Mucosa of stomach (tissue), 1 donor: ENCODE measurements around the gene TMCC1.
"Not testable (repeated sequence)": the region's sequence is repeated elsewhere in the genome, so short reads cannot be mapped to it uniquely, and the experiment has no call there.

Source experiments
- H3K27me3 ChIP-seq: one replicate; pipeline ENCODE4 v1.7.0; 2013; ENCODE audit warnings: mild to moderate bottlenecking, low read length; ENCODE audit not compliant: control insufficient read depth, insufficient read depth
- H3K36me3 ChIP-seq: one replicate; pipeline ENCODE4 v1.7.0; 2013; ENCODE audit warnings: low read length; ENCODE audit not compliant: control insufficient read depth, insufficient read depth
- H3K4me1 ChIP-seq: one replicate; pipeline ENCODE4 v1.7.0; 2013; ENCODE audit warnings: mild to moderate bottlenecking, low read length; ENCODE audit not compliant: control insufficient read depth, insufficient read depth
- H3K4me3 ChIP-seq: one replicate; pipeline ENCODE4 v1.7.0; 2013; ENCODE audit warnings: low read length
- H3K9ac ChIP-seq: one replicate; pipeline ENCODE4 v1.7.0; 2013; ENCODE audit warnings: mild to moderate bottlenecking, low read length, moderate library complexity
- H3K9me3 ChIP-seq: one replicate; pipeline ENCODE4 v1.7.0; 2013; ENCODE audit warnings: mild to moderate bottlenecking, low read length, moderate library complexity; ENCODE audit not compliant: control insufficient read depth
- donor health status: Pancreatic carcinoma.

The TMCC1 gene

GRCh38 chr3:129756871-129757270, 136.6 kb downstream of the TMCC1 start:
- Histone ChIP-seq H3K36me3 (no peaks in the 10 kb centered on the region), H3K4me1 (no peaks in the 10 kb centered on the region), H3K27me3 (no peaks in the 10 kb centered on the region), H3K4me3 (no peak overlapping the region), H3K9ac (no peak overlapping the region), H3K9me3 (peaks cover 6% of the 10 kb centered on the region)

GRCh38 chr3:129751105-129751504, 142.4 kb downstream of the TMCC1 start:
- H3K27me3 ChIP-seq, H3K9ac ChIP-seq, H3K4me1 ChIP-seq, H3K4me3 ChIP-seq, H3K9me3 ChIP-seq, H3K36me3 ChIP-seq: not testable (repeated sequence)

GRCh38 chr3:129749692-129750091, 143.8 kb downstream of the TMCC1 start:
- Histone ChIP-seq H3K4me1 (no peaks in the 10 kb centered on the region), H3K9ac (no peak overlapping the region), H3K4me3 (no peak overlapping the region), H3K36me3 (no peaks in the 10 kb centered on the region), H3K9me3 (peaks cover 6% of the 10 kb centered on the region), H3K27me3 (no peaks in the 10 kb centered on the region)

- Histone ChIP-seq H3K4me1 (no peaks in the 10 kb centered on the region), H3K27me3 (no peaks in the 10 kb centered on the region), H3K9ac (no peak overlapping the region), H3K36me3 (no peaks in the 10 kb centered on the region), H3K4me3 (no peak overlapping the region), H3K9me3 (peaks cover 6% of the 10 kb centered on the region)
These were observed 145.5 kb downstream of the TMCC1 start for GRCh38 chr3:129747992-129748391.

- Histone ChIP-seq H3K27me3 (no peaks in the 10 kb centered on the region), H3K36me3 (no peaks in the 10 kb centered on the region), H3K4me1 (no peaks in the 10 kb centered on the region), H3K4me3 (no peak overlapping the region), H3K9me3 (no peaks in the 10 kb centered on the region), H3K9ac (no peak overlapping the region)
These were observed 146.4 kb downstream of the TMCC1 start for GRCh38 chr3:129747136-129747535.

- no peaks in the 10 kb centered on the region for H3K9me3 ChIP-seq
- no peaks in the 10 kb centered on the region for H3K4me1 ChIP-seq
- no peaks in the 10 kb centered on the region for H3K36me3 ChIP-seq
- no peak overlapping the region for H3K9ac ChIP-seq
- no peaks in the 10 kb centered on the region for H3K27me3 ChIP-seq
- no peak overlapping the region for H3K4me3 ChIP-seq
These were observed 146.9 kb downstream of the TMCC1 start for GRCh38 chr3:129746629-129747028.

- no peaks in the 10 kb centered on the region for H3K9me3 ChIP-seq
- no peaks in the 10 kb centered on the region for H3K36me3 ChIP-seq
- no peaks in the 10 kb centered on the region for H3K4me1 ChIP-seq
- H3K27me3 ChIP-seq, result no peaks in the 10 kb centered on the region
- H3K9ac ChIP-seq, result no peak overlapping the region
- H3K4me3 ChIP-seq, result no peak overlapping the region
These were observed 148.3 kb downstream of the TMCC1 start for GRCh38 chr3:129745253-129745652.

GRCh38 chr3:129741794-129742193, 151.7 kb downstream of the TMCC1 start:
- Histone ChIP-seq H3K9ac (no peak overlapping the region), H3K9me3 (no peaks in the 10 kb centered on the region), H3K36me3 (no peaks in the 10 kb centered on the region), H3K4me1 (no peaks in the 10 kb centered on the region), H3K4me3 (no peak overlapping the region), H3K27me3 (no peaks in the 10 kb centered on the region)

GRCh38 chr3:129740090-129740489, 153.4 kb downstream of the TMCC1 start:
- Histone ChIP-seq H3K36me3 (no peaks in the 10 kb centered on the region), H3K9me3 (no peaks in the 10 kb centered on the region), H3K4me1 (no peaks in the 10 kb centered on the region), H3K9ac (no peak overlapping the region), H3K27me3 (no peaks in the 10 kb centered on the region), H3K4me3 (no peak overlapping the region)

GRCh38 chr3:129739634-129740033, 153.9 kb downstream of the TMCC1 start:
- Histone ChIP-seq H3K27me3 (no peaks in the 10 kb centered on the region), H3K9me3 (no peaks in the 10 kb centered on the region)

GRCh38 chr3:129738172-129738571, 155.3 kb downstream of the TMCC1 start:
- Histone ChIP-seq H3K9ac (no peak overlapping the region), H3K36me3 (no peaks in the 10 kb centered on the region), H3K9me3 (no peaks in the 10 kb centered on the region), H3K27me3 (no peaks in the 10 kb centered on the region), H3K4me1 (no peaks in the 10 kb centered on the region), H3K4me3 (no peak overlapping the region)

More at GRCh38 chr3:129739634-129740033, 153.9 kb downstream of the TMCC1 start:
- Histone ChIP-seq H3K4me1 (no peaks in the 10 kb centered on the region), H3K36me3 (no peaks in the 10 kb centered on the region), H3K9ac (no peak overlapping the region), H3K4me3 (no peak overlapping the region)

- no peak overlapping the region for H3K9ac ChIP-seq
- H3K9me3 ChIP-seq, result no peaks in the 10 kb centered on the region
- peaks cover 7% of the 10 kb centered on the region for H3K4me1 ChIP-seq
- H3K27me3 ChIP-seq, result no peaks in the 10 kb centered on the region
- H3K36me3 ChIP-seq, result no peaks in the 10 kb centered on the region
- no peak overlapping the region for H3K4me3 ChIP-seq
These were observed 157.4 kb downstream of the TMCC1 start for GRCh38 chr3:129736070-129736469.

GRCh38 chr3:129735638-129736037, 157.9 kb downstream of the TMCC1 start:
- H3K9ac ChIP-seq, result no peak overlapping the region
- H3K4me1 ChIP-seq, result peaks cover 7% of the 10 kb centered on the region
- H3K4me3 ChIP-seq, result no peak overlapping the region
- H3K9me3 ChIP-seq, result no peaks in the 10 kb centered on the region
- no peaks in the 10 kb centered on the region for H3K27me3 ChIP-seq
- H3K36me3 ChIP-seq, result no peaks in the 10 kb centered on the region
